ENCODE results near the gene PAFAH1B1.

PAFAH1B1 gene

GRCh38 chr17:2704031-2704889 lies 110.8 kb downstream of the PAFAH1B1 start:
- DNase-seq (ENCODE audit: low spot score) = no peak

GRCh38 chr17:2704890-2705248 lies 111.4 kb downstream of the PAFAH1B1 start:
- DNase-seq (ENCODE audit: low spot score) = no peak

GRCh38 chr17:2705263-2705662 lies 111.8 kb downstream of the PAFAH1B1 start:
- DNase-seq (ENCODE audit: low spot score) = peak; percentile 53

- DNase-seq (ENCODE audit: low spot score) = no peak
Measured at GRCh38 chr17:2705888-2706795, 112.7 kb downstream of the PAFAH1B1 start.

GRCh38 chr17:2706911-2707510 lies 113.6 kb downstream of the PAFAH1B1 start:
- no peak for DNase-seq (ENCODE audit: low spot score)

- peak; percentile 57 for DNase-seq (ENCODE audit: low spot score)
Measured at GRCh38 chr17:2707721-2708584, 114.5 kb downstream of the PAFAH1B1 start.

- DNase-seq (ENCODE audit: low spot score) = no peak
Measured at GRCh38 chr17:2708585-2709182, 115.2 kb downstream of the PAFAH1B1 start.

GRCh38 chr17:2709183-2709661 lies 115.8 kb downstream of the PAFAH1B1 start:
- peak; percentile 87 for DNase-seq (ENCODE audit: low spot score)

- DNase-seq (ENCODE audit: low spot score) = peak; percentile 25
Measured at GRCh38 chr17:2710071-2710802, 116.8 kb downstream of the PAFAH1B1 start.

- DNase-seq (ENCODE audit: low spot score) = peak; percentile 50
Measured at GRCh38 chr17:2710803-2711607, 117.6 kb downstream of the PAFAH1B1 start.

GRCh38 chr17:2711608-2712299 lies 118.3 kb downstream of the PAFAH1B1 start, which contains the start of gene CLUH:
Gene CLUH, minus strand, starts transcription at chr17:2711764. Its CDS starts 103 bp downstream, at chr17:2711661.
- peak; percentile 98 for DNase-seq (ENCODE audit: low spot score)

- peak; percentile 27 for DNase-seq (ENCODE audit: low spot score)
Measured at GRCh38 chr17:2712300-2713043, 119.0 kb downstream of the PAFAH1B1 start.

GRCh38 chr17:2713881-2714280 lies 120.4 kb downstream of the PAFAH1B1 start:
- no peak for DNase-seq (ENCODE audit: low spot score)

GRCh38 chr17:2716649-2717048 lies 123.2 kb downstream of the PAFAH1B1 start:
- no peak for DNase-seq (ENCODE audit: low spot score)

GRCh38 chr17:2718150-2718938 lies 124.9 kb downstream of the PAFAH1B1 start:
- no peak for DNase-seq (ENCODE audit: low spot score)

GRCh38 chr17:2719861-2720260 lies 126.4 kb downstream of the PAFAH1B1 start:
- no peak for DNase-seq (ENCODE audit: low spot score)

GRCh38 chr17:2721603-2722002 lies 128.1 kb downstream of the PAFAH1B1 start:
- no peak for DNase-seq (ENCODE audit: low spot score)

All from kidney tubule cell (primary cell).